NCI-H1417 (cell line): ENCODE measurements around the gene KCNK16.
A peak's percentile ranks its signal among the peaks of the same experiment; 100 is the strongest.

Source experiments
- DNase-seq, 3 experiments: peaks; one replicate each; lab custom pipeline; 2025; lab: John Stamatoyannopoulos, UW

KCNK16 gene

GRCh38 chr6:39341937-39342336 is 19.4 kb upstream of the KCNK16 start:
- no peak for DNase-seq

GRCh38 chr6:39341352-39341751 is 18.9 kb upstream of the KCNK16 start:
- DNase-seq = no peak

- peak; percentile 82 to 96 (median 92) for DNase-seq
Observed at GRCh38 chr6:39339868-39340550, 17.5 kb upstream of the KCNK16 start.

- DNase-seq = no peak
Observed at GRCh38 chr6:39339096-39339867, 16.8 kb upstream of the KCNK16 start.

GRCh38 chr6:39338397-39338796 is 15.9 kb upstream of the KCNK16 start:
- DNase-seq = no peak

- DNase-seq = no peak
Observed at GRCh38 chr6:39335780-39336545, 13.5 kb upstream of the KCNK16 start.

GRCh38 chr6:39333644-39334438 is 11.3 kb upstream of the KCNK16 start:
- DNase-seq = no peak

- peak in 2 of 3 experiments; percentile 21 to 29 for DNase-seq
Observed at GRCh38 chr6:39330476-39330875, 8.0 kb upstream of the KCNK16 start.

GRCh38 chr6:39330057-39330456 is 7.6 kb upstream of the KCNK16 start:
- DNase-seq = peak in 1 of 3 experiments; percentile 55

- DNase-seq = no peak
Observed at GRCh38 chr6:39328066-39328465, 5.6 kb upstream of the KCNK16 start.

GRCh38 chr6:39327507-39327906 is 5.0 kb upstream of the KCNK16 start:
- DNase-seq = peak in 2 of 3 experiments; percentile 19 to 66

GRCh38 chr6:39321761-39322160 is 741 bp downstream of the KCNK16 start:
- no peak for DNase-seq

- no peak for DNase-seq
Observed at GRCh38 chr6:39320363-39320984, 2.0 kb downstream of the KCNK16 start.

- DNase-seq = no peak
Observed at GRCh38 chr6:39319621-39320362, 2.7 kb downstream of the KCNK16 start.

GRCh38 chr6:39317256-39317655 is 5.2 kb downstream of the KCNK16 start:
- DNase-seq = no peak

GRCh38 chr6:39314273-39314795 is 8.2 kb downstream of the KCNK16 start, which contains the start of gene KCNK17:
KCNK17 (minus strand) TSS chr6:39314419; CDS start chr6:39314320, 99 bp downstream.
- no peak for DNase-seq

- DNase-seq = peak in 2 of 3 experiments; percentile 35 to 51
Observed at GRCh38 chr6:39313526-39314272, 8.8 kb downstream of the KCNK16 start.

GRCh38 chr6:39312912-39313525 is 9.5 kb downstream of the KCNK16 start:
- peak in 1 of 3 experiments; percentile 47 for DNase-seq

- no peak for DNase-seq
Observed at GRCh38 chr6:39310542-39310941, 12.0 kb downstream of the KCNK16 start.
